A549 (cell line): ENCODE results near the gene SSC5D.

Source experiments
- CHD2 ChIP-seq: fragments of 150-350 bp; IDR thresholded peaks from 2 replicates; pipeline ENCODE4 v1.6.1; 2014; ENCODE audit warnings: low read length; ENCODE audit not compliant: partially characterized antibody
- KDM5A ChIP-seq: fragments of 200-600 bp; sonication (generic); IDR thresholded peaks from 2 replicates; pipeline ENCODE4 v1.6.1; 2016; ENCODE audit warnings: antibody characterized with exemption, mild to moderate bottlenecking
- MAFK ChIP-seq: fragments of 450-650 bp; IDR thresholded peaks from 2 replicates; pipeline ENCODE4 v1.6.1; 2014; ENCODE audit not compliant: partially characterized antibody
- POLR2A ChIP-seq: IDR thresholded peaks from 2 replicates; pipeline ENCODE4 v1.6.1; 2012; ENCODE audit warnings: mild to moderate bottlenecking, low read length
- POLR2AphosphoS2 ChIP-seq: conservative IDR thresholded peaks from 2 replicates; pipeline ENCODE4 v1.6.1; 2012; ENCODE audit warnings: low read length, improper control_type of control experiment, inconsistent platforms
- RAD21 ChIP-seq, 2 experiments: fragments of >200 bp in 1 of 2; sonication (Bioruptor Twin) in 1 of 2; formaldehyde crosslinking in 1 of 2; IDR thresholded peaks in 1 of 2; conservative IDR thresholded peaks in 1 of 2; 2 replicates in 1 of 2; 3 replicates in 1 of 2; pipeline ENCODE4 v1.6.1; 2012 to 2018; ENCODE audit warnings: inconsistent platforms in 1 of 2
- SMC3 ChIP-seq: fragments of >200 bp; sonication (Bioruptor Twin); formaldehyde crosslinking; IDR thresholded peaks from 3 replicates; pipeline ENCODE4 v1.6.1; 2018; ENCODE audit warnings: inconsistent platforms
- TF ChIP-seq, protein P1 (sequence below): fragments of 200-600 bp; sonication (generic); IDR thresholded peaks from 2 replicates; pipeline ENCODE4 v1.6.1; 2016; ENCODE audit warnings: antibody characterized with exemption, mild to moderate bottlenecking, moderate library complexity
- TF ChIP-seq, protein P2 (sequence below): IDR thresholded peaks from 2 replicates; pipeline ENCODE4 v1.6.1; 2012
- TF ChIP-seq, protein P3 (sequence below): fragments of >200 bp; sonication (Bioruptor Twin); formaldehyde crosslinking; IDR thresholded peaks from 3 replicates; pipeline ENCODE4 v1.5.1; 2016
- TF ChIP-seq, protein P4 (sequence below): fragments of >200 bp; sonication (Bioruptor Twin); formaldehyde crosslinking; IDR thresholded peaks from 3 replicates; pipeline ENCODE4 v1.6.1; 2016

DNA sequence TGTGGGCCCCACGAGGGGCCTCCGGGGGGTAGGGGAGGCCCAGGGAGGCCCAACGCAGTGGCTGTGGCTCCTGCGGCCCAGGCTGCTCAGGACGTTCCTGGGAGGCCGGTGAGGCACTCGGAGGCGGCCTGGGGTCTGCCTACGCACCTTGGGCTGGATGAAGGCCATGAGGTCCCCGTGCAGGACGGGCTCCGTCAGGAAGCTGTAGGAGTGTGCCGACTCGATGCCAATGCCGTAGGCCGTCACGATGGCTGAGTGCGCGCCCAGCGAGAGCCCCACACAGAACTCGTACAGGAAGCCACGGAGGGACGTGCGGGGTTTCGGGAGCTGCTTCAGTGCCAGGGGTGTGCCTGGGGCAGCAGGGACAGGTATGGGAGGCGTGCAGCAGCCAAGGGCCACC lies 42.8 kb downstream of the SSC5D start:
- TF ChIP-seq, protein P1, sequence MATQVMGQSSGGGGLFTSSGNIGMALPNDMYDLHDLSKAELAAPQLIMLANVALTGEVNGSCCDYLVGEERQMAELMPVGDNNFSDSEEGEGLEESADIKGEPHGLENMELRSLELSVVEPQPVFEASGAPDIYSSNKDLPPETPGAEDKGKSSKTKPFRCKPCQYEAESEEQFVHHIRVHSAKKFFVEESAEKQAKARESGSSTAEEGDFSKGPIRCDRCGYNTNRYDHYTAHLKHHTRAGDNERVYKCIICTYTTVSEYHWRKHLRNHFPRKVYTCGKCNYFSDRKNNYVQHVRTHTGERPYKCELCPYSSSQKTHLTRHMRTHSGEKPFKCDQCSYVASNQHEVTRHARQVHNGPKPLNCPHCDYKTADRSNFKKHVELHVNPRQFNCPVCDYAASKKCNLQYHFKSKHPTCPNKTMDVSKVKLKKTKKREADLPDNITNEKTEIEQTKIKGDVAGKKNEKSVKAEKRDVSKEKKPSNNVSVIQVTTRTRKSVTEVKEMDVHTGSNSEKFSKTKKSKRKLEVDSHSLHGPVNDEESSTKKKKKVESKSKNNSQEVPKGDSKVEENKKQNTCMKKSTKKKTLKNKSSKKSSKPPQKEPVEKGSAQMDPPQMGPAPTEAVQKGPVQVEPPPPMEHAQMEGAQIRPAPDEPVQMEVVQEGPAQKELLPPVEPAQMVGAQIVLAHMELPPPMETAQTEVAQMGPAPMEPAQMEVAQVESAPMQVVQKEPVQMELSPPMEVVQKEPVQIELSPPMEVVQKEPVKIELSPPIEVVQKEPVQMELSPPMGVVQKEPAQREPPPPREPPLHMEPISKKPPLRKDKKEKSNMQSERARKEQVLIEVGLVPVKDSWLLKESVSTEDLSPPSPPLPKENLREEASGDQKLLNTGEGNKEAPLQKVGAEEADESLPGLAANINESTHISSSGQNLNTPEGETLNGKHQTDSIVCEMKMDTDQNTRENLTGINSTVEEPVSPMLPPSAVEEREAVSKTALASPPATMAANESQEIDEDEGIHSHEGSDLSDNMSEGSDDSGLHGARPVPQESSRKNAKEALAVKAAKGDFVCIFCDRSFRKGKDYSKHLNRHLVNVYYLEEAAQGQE, result no peak
- TF ChIP-seq, protein P2, sequence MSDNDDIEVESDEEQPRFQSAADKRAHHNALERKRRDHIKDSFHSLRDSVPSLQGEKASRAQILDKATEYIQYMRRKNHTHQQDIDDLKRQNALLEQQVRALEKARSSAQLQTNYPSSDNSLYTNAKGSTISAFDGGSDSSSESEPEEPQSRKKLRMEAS, result no peak
- no peak for TF ChIP-seq POLR2A
- TF ChIP-seq, protein P3, sequence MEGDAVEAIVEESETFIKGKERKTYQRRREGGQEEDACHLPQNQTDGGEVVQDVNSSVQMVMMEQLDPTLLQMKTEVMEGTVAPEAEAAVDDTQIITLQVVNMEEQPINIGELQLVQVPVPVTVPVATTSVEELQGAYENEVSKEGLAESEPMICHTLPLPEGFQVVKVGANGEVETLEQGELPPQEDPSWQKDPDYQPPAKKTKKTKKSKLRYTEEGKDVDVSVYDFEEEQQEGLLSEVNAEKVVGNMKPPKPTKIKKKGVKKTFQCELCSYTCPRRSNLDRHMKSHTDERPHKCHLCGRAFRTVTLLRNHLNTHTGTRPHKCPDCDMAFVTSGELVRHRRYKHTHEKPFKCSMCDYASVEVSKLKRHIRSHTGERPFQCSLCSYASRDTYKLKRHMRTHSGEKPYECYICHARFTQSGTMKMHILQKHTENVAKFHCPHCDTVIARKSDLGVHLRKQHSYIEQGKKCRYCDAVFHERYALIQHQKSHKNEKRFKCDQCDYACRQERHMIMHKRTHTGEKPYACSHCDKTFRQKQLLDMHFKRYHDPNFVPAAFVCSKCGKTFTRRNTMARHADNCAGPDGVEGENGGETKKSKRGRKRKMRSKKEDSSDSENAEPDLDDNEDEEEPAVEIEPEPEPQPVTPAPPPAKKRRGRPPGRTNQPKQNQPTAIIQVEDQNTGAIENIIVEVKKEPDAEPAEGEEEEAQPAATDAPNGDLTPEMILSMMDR, result no peak
- TF ChIP-seq KDM5A, result no peak
- no peak for TF ChIP-seq MAFK
- no peak for TF ChIP-seq RAD21 (conservative IDR thresholded peaks at IDR 0.05 in 1 of 2, IDR thresholded peaks at IDR 0.05 in 1 of 2)
- no peak for TF ChIP-seq SMC3
- no peak for TF ChIP-seq CHD2
- no peak for TF ChIP-seq POLR2AphosphoS2
- TF ChIP-seq, protein P4, sequence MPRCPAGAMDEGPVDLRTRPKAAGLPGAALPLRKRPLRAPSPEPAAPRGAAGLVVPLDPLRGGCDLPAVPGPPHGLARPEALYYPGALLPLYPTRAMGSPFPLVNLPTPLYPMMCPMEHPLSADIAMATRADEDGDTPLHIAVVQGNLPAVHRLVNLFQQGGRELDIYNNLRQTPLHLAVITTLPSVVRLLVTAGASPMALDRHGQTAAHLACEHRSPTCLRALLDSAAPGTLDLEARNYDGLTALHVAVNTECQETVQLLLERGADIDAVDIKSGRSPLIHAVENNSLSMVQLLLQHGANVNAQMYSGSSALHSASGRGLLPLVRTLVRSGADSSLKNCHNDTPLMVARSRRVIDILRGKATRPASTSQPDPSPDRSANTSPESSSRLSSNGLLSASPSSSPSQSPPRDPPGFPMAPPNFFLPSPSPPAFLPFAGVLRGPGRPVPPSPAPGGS, result no peak
